GM12892 (cell line): Measurements from ENCODE around the gene VCL.

Source experiments
- POLR2A ChIP-seq: IDR thresholded peaks from 2 replicates; pipeline ENCODE4 v1.6.1; 2011; ENCODE audit warnings: low read depth, low read length, control low read depth
- POLR2AphosphoS5 ChIP-seq: IDR thresholded peaks from 2 replicates; pipeline ENCODE4 v1.6.1; 2011; ENCODE audit warnings: low read depth, low read length, control low read depth
- TAF1 ChIP-seq: IDR thresholded peaks from 2 replicates; pipeline ENCODE4 v1.6.1; 2011; ENCODE audit warnings: low read depth, mild to moderate bottlenecking, control low read depth, low read length, borderline replicate concordance

DNA sequence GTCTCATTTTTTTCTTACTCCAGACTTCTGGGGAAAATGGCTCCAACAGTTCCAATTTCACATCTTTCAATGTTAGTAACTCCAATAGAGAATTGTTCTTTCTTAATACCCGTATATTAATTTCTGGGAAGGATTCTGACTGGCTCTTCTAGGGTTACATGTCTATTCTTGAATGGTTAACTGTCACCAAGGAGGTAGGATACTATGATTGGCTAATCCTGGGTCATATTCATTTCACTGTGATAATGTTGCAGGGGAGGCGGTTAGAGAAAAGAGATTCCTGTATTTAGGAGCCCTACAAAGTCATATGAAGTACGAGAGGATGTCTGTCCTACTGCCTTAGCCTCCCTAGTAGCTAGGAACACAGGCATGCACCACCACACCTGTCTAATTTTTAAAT, 16.1 kb upstream of the VCL start:
- TF ChIP-seq POLR2A = no peak
- no peak for TF ChIP-seq TAF1
- TF ChIP-seq POLR2AphosphoS5 = no peak
